ENCODE data around the gene PRR19. TPM values are rescaled to one million over a fixed set of nuclear protein-coding genes. Genes with fewer than 3 reads are reported as not detected.

The PRR19 gene
- polyA plus RNA-seq, 3 donors, result 0.35 to 0.51 (median 0.38) TPM

DNA sequence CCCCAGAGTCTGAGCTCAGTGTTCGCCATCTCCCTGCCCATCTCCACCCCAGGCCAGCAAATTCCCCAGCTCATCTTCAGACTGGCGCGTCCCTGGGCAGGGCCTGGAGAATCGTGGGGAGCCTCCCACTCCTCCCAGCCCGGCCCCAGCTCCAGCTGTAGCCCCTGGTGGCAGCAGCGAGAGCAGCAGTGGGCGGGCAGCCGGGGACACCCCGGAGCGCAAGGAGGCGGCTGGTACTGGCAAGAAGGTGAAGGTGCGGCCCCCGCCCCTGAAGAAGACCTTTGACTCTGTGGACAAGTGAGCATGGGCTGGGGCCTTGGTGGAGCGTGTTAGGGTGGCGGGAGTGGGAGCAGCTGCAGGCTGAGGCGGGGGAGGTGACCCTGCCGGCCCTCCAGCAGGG lies 8.4 kb upstream of the PRR19 start:
- H3K4me3 ChIP-seq (replicated peaks in 1 of 3; ENCODE audit: low read depth in 2 of 3, low read length in 3 of 3), result no peak overlapping the region
- DNase-seq, result no peak
- H2AFZ ChIP-seq (ENCODE audit: insufficient read depth, low read depth, low read length, poor library complexity, severe bottlenecking), result no peak overlapping the region
- H3K27me3 ChIP-seq (ENCODE audit: control insufficient read depth in 2 of 2, insufficient read depth in 2 of 2, low read length in 2 of 2), result no peaks in the 10 kb centered on the region
- H3K4me1 Mint-ChIP-seq, result peaks cover 2% of the 10 kb centered on the region
- no peak overlapping the region for H3K9ac ChIP-seq (ENCODE audit: insufficient read depth, low read length, poor library complexity, severe bottlenecking)
- intact Hi-C loops (cut with micrococcal nuclease), result loop anchor here in 1 of 2 donors (10.0 kb wide), 1 partner anchor 189 kb away; no protein-coding TSS in a partner anchor
- peaks cover 0 to 2% (median 0%) of the 10 kb centered on the region in 3 donors for H3K27me3 Mint-ChIP-seq (ENCODE audit: low read depth in 3 of 3)
- TF ChIP-seq, protein P1, sequence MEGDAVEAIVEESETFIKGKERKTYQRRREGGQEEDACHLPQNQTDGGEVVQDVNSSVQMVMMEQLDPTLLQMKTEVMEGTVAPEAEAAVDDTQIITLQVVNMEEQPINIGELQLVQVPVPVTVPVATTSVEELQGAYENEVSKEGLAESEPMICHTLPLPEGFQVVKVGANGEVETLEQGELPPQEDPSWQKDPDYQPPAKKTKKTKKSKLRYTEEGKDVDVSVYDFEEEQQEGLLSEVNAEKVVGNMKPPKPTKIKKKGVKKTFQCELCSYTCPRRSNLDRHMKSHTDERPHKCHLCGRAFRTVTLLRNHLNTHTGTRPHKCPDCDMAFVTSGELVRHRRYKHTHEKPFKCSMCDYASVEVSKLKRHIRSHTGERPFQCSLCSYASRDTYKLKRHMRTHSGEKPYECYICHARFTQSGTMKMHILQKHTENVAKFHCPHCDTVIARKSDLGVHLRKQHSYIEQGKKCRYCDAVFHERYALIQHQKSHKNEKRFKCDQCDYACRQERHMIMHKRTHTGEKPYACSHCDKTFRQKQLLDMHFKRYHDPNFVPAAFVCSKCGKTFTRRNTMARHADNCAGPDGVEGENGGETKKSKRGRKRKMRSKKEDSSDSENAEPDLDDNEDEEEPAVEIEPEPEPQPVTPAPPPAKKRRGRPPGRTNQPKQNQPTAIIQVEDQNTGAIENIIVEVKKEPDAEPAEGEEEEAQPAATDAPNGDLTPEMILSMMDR (IDR thresholded peaks at IDR 0.05), result no peak
- peaks cover 2 to 3% of the 10 kb centered on the region in 2 donors for H3K4me1 ChIP-seq (ENCODE audit: control insufficient read depth in 1 of 2, insufficient read depth in 2 of 2, low read length in 2 of 2)
- H3K79me2 ChIP-seq (ENCODE audit: insufficient read depth, low read length), result peaks cover under 1% of the 10 kb centered on the region
- H3K9me3 ChIP-seq (replicated peaks in 1 of 2; ENCODE audit: control insufficient read depth in 1 of 2, insufficient read depth in 1 of 2, low read length in 2 of 2), result no peaks in the 10 kb centered on the region
- no peak overlapping the region for H3K4me2 ChIP-seq (replicated peaks; ENCODE audit: extremely low read depth, low read length, poor library complexity, severe bottlenecking)
- peaks cover 75% of the 10 kb centered on the region for H4K20me1 ChIP-seq (ENCODE audit: insufficient read depth, low read length)
- 94% methylated on average over 13 of the region's 17 CpGs for WGBS (ENCODE audit: insufficient coverage)
- H3K27ac ChIP-seq (ENCODE audit: low read depth in 1 of 2, low read length in 2 of 2), result no peak overlapping the region
- H3K27ac Mint-ChIP-seq, result peak overlapping the region in 1 of 7 donors; percentile 16
- no peak overlapping the region for H3K4me3 Mint-ChIP-seq
- H3K9me3 Mint-ChIP-seq, result no peaks in the 10 kb centered on the region
- peaks cover 50 to 67% of the 10 kb centered on the region in 2 donors for H3K36me3 Mint-ChIP-seq
- H3K36me3 ChIP-seq (replicated peaks in 1 of 2; ENCODE audit: control insufficient read depth in 1 of 2, insufficient read depth in 2 of 2, low read length in 2 of 2), result peaks cover 67 to 75% of the 10 kb centered on the region in 2 donors

DNA sequence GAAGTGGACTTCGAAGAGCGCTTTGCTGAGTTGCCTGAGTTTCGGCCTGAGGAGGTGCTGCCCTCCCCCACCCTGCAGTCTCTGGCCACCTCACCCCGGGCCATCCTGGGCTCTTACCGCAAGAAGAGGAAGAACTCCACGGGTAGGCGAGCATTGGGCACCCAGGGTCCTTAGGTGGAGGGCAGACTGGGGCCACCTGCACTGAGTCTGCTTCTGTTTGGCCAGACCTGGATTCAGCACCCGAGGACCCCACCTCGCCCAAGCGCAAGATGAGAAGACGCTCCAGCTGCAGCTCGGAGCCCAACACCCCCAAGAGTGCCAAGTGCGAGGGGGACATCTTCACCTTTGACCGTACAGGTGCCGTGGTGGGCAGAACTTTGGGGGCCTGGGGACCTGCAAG lies 8.0 kb upstream of the PRR19 start:
- H3K4me3 Mint-ChIP-seq, result no peak overlapping the region
- peaks cover 0 to 2% (median 0%) of the 10 kb centered on the region in 3 donors for H3K27me3 Mint-ChIP-seq (ENCODE audit: low read depth in 3 of 3)
- peaks cover 48 to 63% of the 10 kb centered on the region in 2 donors for H3K36me3 Mint-ChIP-seq
- intact Hi-C loops (cut with micrococcal nuclease), result loop anchor here in 1 of 2 donors (10.0 kb wide), 1 partner anchor 189 kb away; no protein-coding TSS in a partner anchor
- H3K27ac Mint-ChIP-seq, result no peak overlapping the region
- peaks cover 63 to 71% of the 10 kb centered on the region in 2 donors for H3K36me3 ChIP-seq (replicated peaks in 1 of 2; ENCODE audit: control insufficient read depth in 1 of 2, insufficient read depth in 2 of 2, low read length in 2 of 2)
- 95% methylated on average over 10 of the region's 15 CpGs for WGBS (ENCODE audit: insufficient coverage)
- no peak overlapping the region for H3K4me2 ChIP-seq (replicated peaks; ENCODE audit: extremely low read depth, low read length, poor library complexity, severe bottlenecking)
- no peaks in the 10 kb centered on the region for H3K79me2 ChIP-seq (ENCODE audit: insufficient read depth, low read length)
- H4K20me1 ChIP-seq (ENCODE audit: insufficient read depth, low read length), result peaks cover 70% of the 10 kb centered on the region
- no peak for DNase-seq
- H3K9ac ChIP-seq (ENCODE audit: insufficient read depth, low read length, poor library complexity, severe bottlenecking), result no peak overlapping the region
- no peaks in the 10 kb centered on the region for H3K27me3 ChIP-seq (ENCODE audit: control insufficient read depth in 2 of 2, insufficient read depth in 2 of 2, low read length in 2 of 2)
- TF ChIP-seq, protein P1 (IDR thresholded peaks at IDR 0.05), result no peak
- H3K9me3 ChIP-seq (replicated peaks in 1 of 2; ENCODE audit: control insufficient read depth in 1 of 2, insufficient read depth in 1 of 2, low read length in 2 of 2), result no peaks in the 10 kb centered on the region
- no peak overlapping the region for H3K27ac ChIP-seq (ENCODE audit: low read depth in 1 of 2, low read length in 2 of 2)
- H3K4me3 ChIP-seq (replicated peaks in 1 of 3; ENCODE audit: low read depth in 2 of 3, low read length in 3 of 3), result no peak overlapping the region
- no peak overlapping the region for H2AFZ ChIP-seq (ENCODE audit: insufficient read depth, low read depth, low read length, poor library complexity, severe bottlenecking)
- H3K9me3 Mint-ChIP-seq, result no peaks in the 10 kb centered on the region
- H3K4me1 Mint-ChIP-seq, result peaks cover 2% of the 10 kb centered on the region
- H3K4me1 ChIP-seq (ENCODE audit: control insufficient read depth in 1 of 2, insufficient read depth in 2 of 2, low read length in 2 of 2), result no peaks in the 10 kb centered on the region
